Activated CD4-positive, alpha-beta T cell treated with anti-CD3 and anti-CD28 coated beads, Interleukin-2, amount 50 U/mL, for 24 hours (primary cell): ENCODE results near the gene TMEM178B.
"Not testable (repeated sequence)": the region's sequence is repeated elsewhere in the genome, so short reads cannot be mapped to it uniquely, and the experiment has no call there.

Experiments
- DNase-seq, 2 donors: peaks; one replicate each; pipeline ENCODE4 v3.0.0-alpha.2; 2020; ENCODE audit warnings: low read depth in 1 of 2, low spot score in 1 of 2

Gene TMEM178B

GRCh38 chr7:141181812-141182211 is 107.9 kb downstream of the TMEM178B start:
- DNase-seq = no peak

GRCh38 chr7:141184532-141185190 is 110.8 kb downstream of the TMEM178B start:
- no peak for DNase-seq

- no peak for DNase-seq
These were observed 111.6 kb downstream of the TMEM178B start for GRCh38 chr7:141185369-141185967.

- no peak for DNase-seq
These were observed 115.4 kb downstream of the TMEM178B start for GRCh38 chr7:141189231-141189630.

GRCh38 chr7:141190495-141190894 is 116.6 kb downstream of the TMEM178B start:
- no peak for DNase-seq

GRCh38 chr7:141191277-141191676 is 117.4 kb downstream of the TMEM178B start:
- no peak for DNase-seq

- no peak for DNase-seq
These were observed 119.2 kb downstream of the TMEM178B start for GRCh38 chr7:141193066-141193465.

GRCh38 chr7:141195722-141196121 is 121.9 kb downstream of the TMEM178B start:
- DNase-seq = not testable (repeated sequence)

GRCh38 chr7:141198194-141198958 is 124.5 kb downstream of the TMEM178B start:
- DNase-seq = no peak

- no peak for DNase-seq
These were observed 126.6 kb downstream of the TMEM178B start for GRCh38 chr7:141200191-141201108.

- no peak for DNase-seq
These were observed 127.5 kb downstream of the TMEM178B start for GRCh38 chr7:141201145-141201885.

GRCh38 chr7:141202535-141202934 is 128.7 kb downstream of the TMEM178B start:
- DNase-seq = no peak

GRCh38 chr7:141203177-141203576 is 129.3 kb downstream of the TMEM178B start:
- no peak for DNase-seq

GRCh38 chr7:141203586-141203985 is 129.7 kb downstream of the TMEM178B start:
- DNase-seq = no peak

- DNase-seq = no peak
These were observed 133.8 kb downstream of the TMEM178B start for GRCh38 chr7:141207661-141208060.

GRCh38 chr7:141208539-141208938 is 134.7 kb downstream of the TMEM178B start:
- DNase-seq = no peak

- no peak for DNase-seq
These were observed 135.6 kb downstream of the TMEM178B start for GRCh38 chr7:141209454-141209853.

- DNase-seq = no peak
These were observed 137.0 kb downstream of the TMEM178B start for GRCh38 chr7:141210862-141211261.

- DNase-seq = no peak
These were observed 139.4 kb downstream of the TMEM178B start for GRCh38 chr7:141213226-141213625.

- DNase-seq = no peak
These were observed 144.1 kb downstream of the TMEM178B start for GRCh38 chr7:141217938-141218337.
